Heart left ventricle (tissue), 13 donors: ENCODE data around the gene LUM.

Experiments
- POLR2A ChIP-seq, 2 donors: fragments of 450-650 bp; IDR thresholded peaks; one replicate each; pipeline ENCODE4 v1.6.1; 2017; ENCODE audit warnings: antibody characterized with exemption in 2 of 2, mild to moderate bottlenecking in 2 of 2, moderate library complexity in 2 of 2
- TF ChIP-seq, protein P1 (sequence below), 12 donors: fragments of 200-600 bp; sonication (generic) in 4 of 12; IDR thresholded peaks; one replicate each; pipeline versions ENCODE4 v1.5.0 to v1.8.0; 2018 to 2022; ENCODE audit warnings: antibody characterized with exemption in 12 of 12, mild to moderate bottlenecking in 5 of 12
- donor health status: ischemic (EF 13 %, LVEDD 7.1; RV severe dilation, severe dysfunction).
- donor health status: DM: no; HTN: yes; CAD: no.
- donor health status: DM: no; HTN: no; CAD: no.
- donor health status: ischemic (EF 25% LVEDD 6.9; RV normal size, moderate dysfunction).
- donor health status: ischemic (EF 25% LVEDD 5.7; RV mildly dilated, moderate dysfunction).
- donor health status: ischemic (EF 35%, LVEDD 5.7; RV mildly dilated, moderate dysfunction).
- donor health status: nonischemic (EF 11% LVEDD 7.7; RV severe dilation, severe dysfunction).
- donor health status: DM: yes; HTN: yes; CAD: no.
- donor health status: PGD.
- donor health status: ischemic (EF 29% LVEDD 5.4; RV normal size, mild dysfunction).
- donor health status: nonischemic (EF 23%, LVEDD 6.1; RV moderate dilation, normal function).

GRCh38 chr12:91072931-91073330 is 38.4 kb downstream of the LUM start:
- TF ChIP-seq, protein P1, sequence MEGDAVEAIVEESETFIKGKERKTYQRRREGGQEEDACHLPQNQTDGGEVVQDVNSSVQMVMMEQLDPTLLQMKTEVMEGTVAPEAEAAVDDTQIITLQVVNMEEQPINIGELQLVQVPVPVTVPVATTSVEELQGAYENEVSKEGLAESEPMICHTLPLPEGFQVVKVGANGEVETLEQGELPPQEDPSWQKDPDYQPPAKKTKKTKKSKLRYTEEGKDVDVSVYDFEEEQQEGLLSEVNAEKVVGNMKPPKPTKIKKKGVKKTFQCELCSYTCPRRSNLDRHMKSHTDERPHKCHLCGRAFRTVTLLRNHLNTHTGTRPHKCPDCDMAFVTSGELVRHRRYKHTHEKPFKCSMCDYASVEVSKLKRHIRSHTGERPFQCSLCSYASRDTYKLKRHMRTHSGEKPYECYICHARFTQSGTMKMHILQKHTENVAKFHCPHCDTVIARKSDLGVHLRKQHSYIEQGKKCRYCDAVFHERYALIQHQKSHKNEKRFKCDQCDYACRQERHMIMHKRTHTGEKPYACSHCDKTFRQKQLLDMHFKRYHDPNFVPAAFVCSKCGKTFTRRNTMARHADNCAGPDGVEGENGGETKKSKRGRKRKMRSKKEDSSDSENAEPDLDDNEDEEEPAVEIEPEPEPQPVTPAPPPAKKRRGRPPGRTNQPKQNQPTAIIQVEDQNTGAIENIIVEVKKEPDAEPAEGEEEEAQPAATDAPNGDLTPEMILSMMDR (IDR thresholded peaks at IDR 0.05), result no peak
- no peak for TF ChIP-seq POLR2A (IDR thresholded peaks at IDR 0.05)
